ENCODE data around the gene JMJD4. TPM values are rescaled to one million over a fixed set of nuclear protein-coding genes. Genes with fewer than 3 reads are reported as not detected.

The JMJD4 gene
- total and polyA plus RNA-seq, 8 donors = 13.4 to 18.6 (median 16.7) TPM

- no peaks in the 10 kb centered on the region for H3K4me1 ChIP-seq
- intact Hi-C loops (cut with DNase I) = no loop called here
- DNase-seq (no peak), ATAC-seq (no peak)
- no peak overlapping the region for H3K4me3 ChIP-seq
- TF ChIP-seq, protein P1, sequence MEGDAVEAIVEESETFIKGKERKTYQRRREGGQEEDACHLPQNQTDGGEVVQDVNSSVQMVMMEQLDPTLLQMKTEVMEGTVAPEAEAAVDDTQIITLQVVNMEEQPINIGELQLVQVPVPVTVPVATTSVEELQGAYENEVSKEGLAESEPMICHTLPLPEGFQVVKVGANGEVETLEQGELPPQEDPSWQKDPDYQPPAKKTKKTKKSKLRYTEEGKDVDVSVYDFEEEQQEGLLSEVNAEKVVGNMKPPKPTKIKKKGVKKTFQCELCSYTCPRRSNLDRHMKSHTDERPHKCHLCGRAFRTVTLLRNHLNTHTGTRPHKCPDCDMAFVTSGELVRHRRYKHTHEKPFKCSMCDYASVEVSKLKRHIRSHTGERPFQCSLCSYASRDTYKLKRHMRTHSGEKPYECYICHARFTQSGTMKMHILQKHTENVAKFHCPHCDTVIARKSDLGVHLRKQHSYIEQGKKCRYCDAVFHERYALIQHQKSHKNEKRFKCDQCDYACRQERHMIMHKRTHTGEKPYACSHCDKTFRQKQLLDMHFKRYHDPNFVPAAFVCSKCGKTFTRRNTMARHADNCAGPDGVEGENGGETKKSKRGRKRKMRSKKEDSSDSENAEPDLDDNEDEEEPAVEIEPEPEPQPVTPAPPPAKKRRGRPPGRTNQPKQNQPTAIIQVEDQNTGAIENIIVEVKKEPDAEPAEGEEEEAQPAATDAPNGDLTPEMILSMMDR (IDR thresholded peaks at IDR 0.05) = no peak
- no peaks in the 10 kb centered on the region for H3K9me3 ChIP-seq
- H3K27me3 ChIP-seq = no peaks in the 10 kb centered on the region
- H3K27ac ChIP-seq = no peak overlapping the region
- H3K36me3 ChIP-seq = peaks cover 0 to 58% of the 10 kb centered on the region in 2 donors
Measured at GRCh38 chr1:227773558-227773957, 38.5 kb upstream of the JMJD4 start.

DNA sequence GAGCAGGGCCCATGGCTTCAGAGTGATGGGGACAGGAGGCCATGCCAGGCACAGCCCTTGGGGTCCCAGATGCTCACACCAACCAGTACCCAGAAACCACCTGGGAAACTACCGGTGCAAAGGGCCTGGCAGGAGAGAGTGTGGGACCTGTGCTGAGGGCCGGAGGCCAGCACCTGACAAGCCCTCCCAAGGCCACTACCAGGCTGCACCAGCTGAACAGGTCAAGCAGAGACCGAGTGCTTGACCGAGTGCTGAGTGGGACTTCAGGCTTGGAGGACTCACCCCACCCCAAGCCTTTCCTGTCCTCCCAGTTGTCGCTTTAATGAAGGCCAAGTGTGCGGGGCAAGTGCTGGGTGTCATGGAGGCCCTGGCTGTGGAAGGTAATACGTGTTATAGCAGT is 36.7 kb upstream of the JMJD4 start:
- no peaks in the 10 kb centered on the region for H3K27me3 ChIP-seq

DNA sequence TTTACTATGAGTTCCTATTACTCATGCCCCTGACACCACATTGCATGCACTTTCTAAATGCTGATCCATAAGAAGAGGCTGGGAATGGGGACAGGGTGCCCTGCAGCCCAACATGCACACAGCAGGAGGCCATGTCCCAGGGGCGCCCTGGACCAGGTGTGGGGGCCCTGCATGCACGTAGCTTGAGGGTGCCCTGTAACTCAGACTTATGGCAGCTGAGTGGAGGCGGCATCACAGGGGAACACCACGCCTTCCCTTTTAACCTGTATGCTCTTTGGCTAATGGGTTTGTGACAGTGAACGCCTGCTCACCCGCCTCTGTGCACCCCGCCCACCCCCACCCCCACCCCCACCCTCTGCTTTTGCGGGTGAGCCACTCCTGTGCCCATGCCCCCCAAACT is 36.2 kb upstream of the JMJD4 start:
- TF ChIP-seq, protein P1 (IDR thresholded peaks at IDR 0.05) = no peak
- intact Hi-C loops (cut with DNase I) = no loop called here
- DNase-seq (no peak), ATAC-seq (no peak)
- Histone ChIP-seq H3K36me3 (peaks cover 0 to 69% of the 10 kb centered on the region in 2 donors), H3K9me3 (no peaks in the 10 kb centered on the region), H3K4me1 (peaks cover 0 to 12% of the 10 kb centered on the region in 2 donors), H3K4me3 (no peak overlapping the region), H3K27ac (no peak overlapping the region), H3K27me3 (no peaks in the 10 kb centered on the region)

More for the DNA sequence above, 36.7 kb upstream of the JMJD4 start:
- Histone ChIP-seq H3K9me3 (no peaks in the 10 kb centered on the region), H3K4me3 (no peak overlapping the region), H3K4me1 (peaks cover 0 to 9% of the 10 kb centered on the region in 2 donors), H3K27ac (no peak overlapping the region), H3K36me3 (peaks cover 0 to 73% of the 10 kb centered on the region in 2 donors)
- no peak for DNase-seq
- peak; percentile 10 for ATAC-seq
- intact Hi-C loops (cut with DNase I) = no loop called here
- TF ChIP-seq, protein P1 (IDR thresholded peaks at IDR 0.05) = no peak

GRCh38 chr1:227770812-227771211 is 35.7 kb upstream of the JMJD4 start:
- Histone ChIP-seq H3K4me3 (no peak overlapping the region), H3K4me1 (peaks cover 0 to 12% of the 10 kb centered on the region in 2 donors), H3K27me3 (no peaks in the 10 kb centered on the region), H3K9me3 (no peaks in the 10 kb centered on the region), H3K27ac (no peak overlapping the region), H3K36me3 (peaks cover 0 to 64% of the 10 kb centered on the region in 2 donors)
- no peak for ATAC-seq
- TF ChIP-seq, protein P1 (IDR thresholded peaks at IDR 0.05) = no peak
- intact Hi-C loops (cut with DNase I) = no loop called here
- no peak for DNase-seq

DNA sequence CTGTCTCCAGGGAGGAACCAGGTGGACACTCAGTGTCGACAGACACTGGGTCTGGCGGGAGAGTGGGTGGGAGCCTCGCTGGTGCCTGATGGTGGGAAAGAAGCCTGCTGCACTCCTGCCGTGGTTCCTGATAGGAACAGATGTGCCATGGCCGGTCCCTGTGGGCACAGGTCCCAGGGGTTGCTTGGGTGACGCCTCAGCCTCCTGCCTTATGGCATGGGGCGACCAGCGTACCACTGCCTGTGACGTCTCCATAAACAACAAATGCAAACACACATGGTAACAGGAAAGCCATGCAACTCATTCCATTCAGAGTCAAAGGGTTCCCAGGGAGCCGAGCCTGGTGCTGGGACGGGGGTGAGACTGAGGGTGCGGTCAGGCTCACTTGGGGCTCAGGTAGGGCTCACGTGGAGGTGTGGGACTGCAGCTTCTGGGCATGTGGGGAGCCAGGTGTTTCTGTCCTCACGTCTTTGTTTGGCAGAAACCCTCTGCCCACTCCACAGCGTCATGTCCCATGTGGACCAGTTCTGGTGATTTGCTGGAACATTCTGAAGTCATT is 34.9 kb upstream of the JMJD4 start:
- DNase-seq (no peak), ATAC-seq (no peak)
- Histone ChIP-seq H3K27ac (no peak overlapping the region), H3K9me3 (no peaks in the 10 kb centered on the region), H3K36me3 (peaks cover 0 to 56% of the 10 kb centered on the region in 2 donors), H3K27me3 (no peaks in the 10 kb centered on the region), H3K4me3 (no peak overlapping the region), H3K4me1 (peaks cover 0 to 12% of the 10 kb centered on the region in 2 donors)
- TF ChIP-seq, protein P1 (IDR thresholded peaks at IDR 0.05) = no peak
- intact Hi-C loops (cut with DNase I) = loop anchor here in 1 of 2 donors (10.0 kb wide), 1 partner anchor 175 kb away; the partner anchor contains the start of gene WNT9A
